A549 (cell line): ENCODE data around the gene POLH. TPM values are rescaled to one million over a fixed set of nuclear protein-coding genes. Genes with fewer than 3 reads are reported as not detected.

Source experiments
- ATAC-seq, 2 experiments: fragments of 200-7000 bp in 1 of 2; fragments of >200 bp in 1 of 2; cut with Nextera tagmentation in 1 of 2; cut with Tn5 transposase in 1 of 2; 3 replicates each; pipeline versions ENCODE4 v1.8.0 to v1.9.1; 2018 to 2020; ENCODE audit warnings: mild to moderate bottlenecking in 1 of 2, moderate library complexity in 1 of 2
- CTCF ChIA-PET: fragments of 300-600 bp; sonication (Branson Sonifier 250); formaldehyde crosslinking; extraction: SDS; loops from one replicate; lab custom pipeline; 2021; ENCODE audit warnings: antibody characterized with exemption, inconsistent platforms; lab: Yijun Ruan, JAX
- POLR2A ChIA-PET: fragments of 350-600 bp; formaldehyde crosslinking; extraction: SDS; loops from one replicate; lab custom pipeline; 2021; ENCODE audit warnings: antibody characterized with exemption, inconsistent platforms; lab: Yijun Ruan, JAX
- DNase-seq, 2 experiments: peaks; one replicate each; pipeline versions ENCODE4 v3.0.0 to v3.0.0-alpha.2; 2011 to 2016; ENCODE audit warnings: low read depth in 1 of 2, low spot score in 1 of 2
- FAIRE-seq: peaks from 2 replicates; lab custom pipeline; 2011; peaks lifted over from hg19 to GRCh38; lab: Jason Lieb, UNC
- H3K27ac ChIP-seq, 2 experiments: fragments of >200 bp; sonication (Bioruptor Twin); formaldehyde crosslinking; 3 replicates each; pipeline ENCODE4 v1.5.1; 2016 to 2017
- H3K4me1 ChIP-seq: fragments of >200 bp; sonication (Bioruptor Twin); formaldehyde crosslinking; 3 replicates; pipeline ENCODE4 v1.6.1; 2016
- H3K4me2 ChIP-seq: fragments of >200 bp; sonication (Bioruptor Twin); formaldehyde crosslinking; 3 replicates; pipeline ENCODE4 v1.6.1; 2016
- H3K4me3 ChIP-seq: fragments of >200 bp; sonication (Bioruptor Twin); formaldehyde crosslinking; 3 replicates; pipeline ENCODE4 v1.5.1; 2016
- H3K9me3 ChIP-seq: fragments of >200 bp; sonication (Bioruptor Twin); formaldehyde crosslinking; 3 replicates; pipeline ENCODE4 v1.6.1; 2016
- CBX2 ChIP-seq: fragments of 200-600 bp; sonication (generic); IDR thresholded peaks from 2 replicates; pipeline ENCODE4 v1.6.1; 2016; ENCODE audit warnings: low read depth, mild to moderate bottlenecking, borderline replicate concordance
- CHD4 ChIP-seq: fragments of 200-600 bp; sonication (generic); IDR thresholded peaks from 2 replicates; pipeline ENCODE4 v1.6.1; 2016; ENCODE audit warnings: antibody characterized with exemption, mild to moderate bottlenecking, borderline replicate concordance
- EP300 ChIP-seq, 2 experiments: fragments of >200 bp; sonication (Bioruptor Twin); formaldehyde crosslinking; IDR thresholded peaks; 2 replicates in 1 of 2; 3 replicates in 1 of 2; pipeline ENCODE4 v1.6.1; 2016 to 2017
- ESRRA ChIP-seq: fragments of 150-350 bp; IDR thresholded peaks from 2 replicates; pipeline ENCODE4 v1.6.1; 2014; ENCODE audit warnings: mild to moderate bottlenecking, low read length, borderline replicate concordance
- FOSL2 ChIP-seq, 2 experiments: fragments of 450-650 bp in 1 of 2; fragments of >200 bp in 1 of 2; sonication (Bioruptor Twin) in 1 of 2; formaldehyde crosslinking; IDR thresholded peaks; 2 replicates each; pipeline versions ENCODE4 v1.5.0 to v1.6.1; 2016 to 2020; ENCODE audit warnings: mild to moderate bottlenecking in 1 of 2, moderate library complexity in 1 of 2
- HDAC2 ChIP-seq: fragments of 200-600 bp; sonication (generic); IDR thresholded peaks from 2 replicates; pipeline ENCODE4 v1.6.1; 2016
- HES2 ChIP-seq: fragments of >200 bp; sonication (Bioruptor Twin); formaldehyde crosslinking; IDR thresholded peaks from 2 replicates; pipeline ENCODE4 v1.6.1; 2016
- HOXB13 ChIP-seq: fragments of 250-450 bp; sonication (Bioruptor Pico); IDR thresholded peaks from 2 replicates; pipeline ENCODE4 v1.5.0; 2020; ENCODE audit warnings: low read depth, mild to moderate bottlenecking, moderate library complexity
- HOXB5 ChIP-seq: fragments of 250-450 bp; sonication (Bioruptor Pico); IDR thresholded peaks from 2 replicates; pipeline ENCODE4 v1.5.0; 2020; ENCODE audit warnings: mild to moderate bottlenecking, moderate library complexity
- JUN ChIP-seq, 2 experiments: fragments of >200 bp; sonication (Bioruptor Twin); formaldehyde crosslinking; IDR thresholded peaks; 2 replicates in 1 of 2; 3 replicates in 1 of 2; pipeline ENCODE4 v1.6.1; 2016 to 2017
- MAX ChIP-seq: IDR thresholded peaks from 2 replicates; pipeline ENCODE4 v1.6.1; 2012
- NPAS2 ChIP-seq: fragments of 250-450 bp; sonication (Bioruptor Pico); IDR thresholded peaks from 2 replicates; pipeline ENCODE4 v1.8.0; 2022; ENCODE audit warnings: mild to moderate bottlenecking, moderate library complexity, borderline replicate concordance
- NR3C1 ChIP-seq: fragments of >200 bp; sonication (Bioruptor Twin); formaldehyde crosslinking; IDR thresholded peaks from 3 replicates; pipeline ENCODE4 v1.6.1; 2017
- POLR2AphosphoS2 ChIP-seq: conservative IDR thresholded peaks from 2 replicates; pipeline ENCODE4 v1.6.1; 2012; ENCODE audit warnings: low read length, improper control_type of control experiment, inconsistent platforms
- RAD21 ChIP-seq, 2 experiments: fragments of >200 bp in 1 of 2; sonication (Bioruptor Twin) in 1 of 2; formaldehyde crosslinking in 1 of 2; IDR thresholded peaks in 1 of 2; conservative IDR thresholded peaks in 1 of 2; 2 replicates in 1 of 2; 3 replicates in 1 of 2; pipeline ENCODE4 v1.6.1; 2012 to 2018; ENCODE audit warnings: inconsistent platforms in 1 of 2
- RCOR1 ChIP-seq: fragments of 150-350 bp; IDR thresholded peaks from 2 replicates; pipeline ENCODE4 v1.6.1; 2014; ENCODE audit warnings: antibody characterized with exemption, low read length, low read depth
- RFX5 ChIP-seq: fragments of 450-650 bp; IDR thresholded peaks from 2 replicates; pipeline ENCODE4 v1.7.1; 2014; ENCODE audit warnings: antibody characterized with exemption, mild to moderate bottlenecking, moderate library complexity
- SREBF2 ChIP-seq: fragments of 450-650 bp; IDR thresholded peaks from 2 replicates; pipeline ENCODE4 v1.6.1; 2014; ENCODE audit warnings: mild to moderate bottlenecking, moderate library complexity
- ZSCAN20 ChIP-seq: fragments of 250-450 bp; sonication (Bioruptor Pico); IDR thresholded peaks from 2 replicates; pipeline ENCODE4 v1.8.0; 2022; ENCODE audit warnings: mild to moderate bottlenecking, moderate library complexity
- WGBS: methylation state at CpG from one replicate; pipeline ENCODE4 v1.1.6; 2017; ENCODE audit errors: missing lambda C conversion rate; 5-methylcytosine and 5-hydroxymethylcytosine counted together
- polyA plus RNA-seq, 4 experiments: library from polyadenylated mRNA; depleted of rRNA in 3 of 4; stranded (reverse); fragments of >200 nt; fragmentation: RNase III in 1 of 4; extraction: RNeasy Plus Mini Kit Qiagen cat#74134 plus additional on column Dnase treatment in 1 of 4; gene quantifications; 2 replicates in 3 of 4; 3 replicates in 1 of 4; pipeline ENCODE4 v1.2.3, GENCODE V29; 2011 to 2017
- TF ChIP-seq, protein P1 (sequence below): fragments of 150-350 bp; IDR thresholded peaks from 2 replicates; pipeline ENCODE4 v1.6.1; 2014; ENCODE audit warnings: low read depth, mild to moderate bottlenecking, low read length
- TF ChIP-seq, protein P2 (sequence below): fragments of >200 bp; sonication (Bioruptor Twin); formaldehyde crosslinking; IDR thresholded peaks from 3 replicates; pipeline ENCODE4 v1.5.1; 2016
- TF ChIP-seq, protein P3 (sequence below): fragments of >200 bp; sonication (Bioruptor Twin); formaldehyde crosslinking; IDR thresholded peaks from 3 replicates; pipeline ENCODE4 v1.6.1; 2016
- TF ChIP-seq, protein P4 (sequence below): fragments of 450-650 bp; IDR thresholded peaks from 2 replicates; pipeline ENCODE4 v1.6.1; 2014; ENCODE audit warnings: antibody characterized with exemption

The POLH gene
- polyA plus RNA-seq, 2 of the 4 experiments (the other 2 are of a cell fraction): 7.0 to 14.4 TPM

DNA sequence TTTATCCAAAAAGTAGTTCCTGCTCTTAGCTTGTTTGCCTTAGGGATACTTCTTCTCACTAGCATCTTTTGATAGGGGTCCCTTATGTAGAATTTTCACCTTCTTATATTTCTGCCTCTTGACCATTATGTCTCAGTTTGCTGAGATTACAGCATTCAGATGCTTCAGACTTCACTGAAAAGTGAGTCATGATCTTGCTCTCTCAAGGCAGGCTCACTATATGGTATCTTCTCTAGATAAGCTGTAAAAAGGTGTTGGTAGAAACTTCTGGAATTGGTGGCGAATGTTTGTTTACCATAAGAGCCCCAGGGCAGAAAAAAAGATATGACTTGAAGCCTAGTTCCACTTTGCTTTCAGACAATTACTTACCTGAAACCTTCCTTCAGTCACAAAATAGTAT lies 33.4 kb downstream of the POLH start:
- no peak for ATAC-seq
- Histone ChIP-seq H3K27ac (no peak overlapping the region), H3K9me3 (no peaks in the 10 kb centered on the region), H3K4me1 (no peaks in the 10 kb centered on the region; the same call in 2 of the 3 replicates), H3K4me3 (no peak overlapping the region), H3K4me2 (no peak overlapping the region)
- FAIRE-seq: no peak
- ChIA-PET POLR2A (no interaction called here), CTCF (interaction anchor here (0.9 to 5.6 kb wide), 7 partner anchors 11 to 470 kb away, joined by 3 to 45 read pairs (median 7); partner anchors contain the start of gene GTPBP2)
- DNase-seq: no peak
- WGBS: 96% methylated on average over 1 of the region's 1 CpG
- TF ChIP-seq CHD4: no peak
- TF ChIP-seq ZSCAN20 (CRISPR knock-in tag): no peak
- TF ChIP-seq, protein P1, sequence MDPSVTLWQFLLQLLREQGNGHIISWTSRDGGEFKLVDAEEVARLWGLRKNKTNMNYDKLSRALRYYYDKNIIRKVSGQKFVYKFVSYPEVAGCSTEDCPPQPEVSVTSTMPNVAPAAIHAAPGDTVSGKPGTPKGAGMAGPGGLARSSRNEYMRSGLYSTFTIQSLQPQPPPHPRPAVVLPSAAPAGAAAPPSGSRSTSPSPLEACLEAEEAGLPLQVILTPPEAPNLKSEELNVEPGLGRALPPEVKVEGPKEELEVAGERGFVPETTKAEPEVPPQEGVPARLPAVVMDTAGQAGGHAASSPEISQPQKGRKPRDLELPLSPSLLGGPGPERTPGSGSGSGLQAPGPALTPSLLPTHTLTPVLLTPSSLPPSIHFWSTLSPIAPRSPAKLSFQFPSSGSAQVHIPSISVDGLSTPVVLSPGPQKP: no peak
- TF ChIP-seq JUN (IDR thresholded peaks at IDR 0.05): no peak
- no peak for TF ChIP-seq HDAC2
- no peak for TF ChIP-seq HOXB5 (CRISPR knock-in tag)
- TF ChIP-seq ESRRA: no peak
- TF ChIP-seq CBX2: no peak
- TF ChIP-seq, protein P2, sequence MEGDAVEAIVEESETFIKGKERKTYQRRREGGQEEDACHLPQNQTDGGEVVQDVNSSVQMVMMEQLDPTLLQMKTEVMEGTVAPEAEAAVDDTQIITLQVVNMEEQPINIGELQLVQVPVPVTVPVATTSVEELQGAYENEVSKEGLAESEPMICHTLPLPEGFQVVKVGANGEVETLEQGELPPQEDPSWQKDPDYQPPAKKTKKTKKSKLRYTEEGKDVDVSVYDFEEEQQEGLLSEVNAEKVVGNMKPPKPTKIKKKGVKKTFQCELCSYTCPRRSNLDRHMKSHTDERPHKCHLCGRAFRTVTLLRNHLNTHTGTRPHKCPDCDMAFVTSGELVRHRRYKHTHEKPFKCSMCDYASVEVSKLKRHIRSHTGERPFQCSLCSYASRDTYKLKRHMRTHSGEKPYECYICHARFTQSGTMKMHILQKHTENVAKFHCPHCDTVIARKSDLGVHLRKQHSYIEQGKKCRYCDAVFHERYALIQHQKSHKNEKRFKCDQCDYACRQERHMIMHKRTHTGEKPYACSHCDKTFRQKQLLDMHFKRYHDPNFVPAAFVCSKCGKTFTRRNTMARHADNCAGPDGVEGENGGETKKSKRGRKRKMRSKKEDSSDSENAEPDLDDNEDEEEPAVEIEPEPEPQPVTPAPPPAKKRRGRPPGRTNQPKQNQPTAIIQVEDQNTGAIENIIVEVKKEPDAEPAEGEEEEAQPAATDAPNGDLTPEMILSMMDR: no peak

GRCh38 chr6:43610431-43610830 lies 34.4 kb downstream of the POLH start:
- CTCF ChIA-PET: interaction anchor here (1.7 kb wide), 1 partner anchor 465 kb away, joined by 4 read pairs; no protein-coding TSS in a partner anchor
- no peaks in the 10 kb centered on the region for H3K4me1 ChIP-seq
- TF ChIP-seq HOXB5 (CRISPR knock-in tag): no peak
- TF ChIP-seq NPAS2: no peak
- no peak for TF ChIP-seq HOXB13 (CRISPR knock-in tag)
- no peak for TF ChIP-seq NR3C1
- no peak for TF ChIP-seq POLR2AphosphoS2
- TF ChIP-seq, protein P1: no peak
- TF ChIP-seq, protein P3, sequence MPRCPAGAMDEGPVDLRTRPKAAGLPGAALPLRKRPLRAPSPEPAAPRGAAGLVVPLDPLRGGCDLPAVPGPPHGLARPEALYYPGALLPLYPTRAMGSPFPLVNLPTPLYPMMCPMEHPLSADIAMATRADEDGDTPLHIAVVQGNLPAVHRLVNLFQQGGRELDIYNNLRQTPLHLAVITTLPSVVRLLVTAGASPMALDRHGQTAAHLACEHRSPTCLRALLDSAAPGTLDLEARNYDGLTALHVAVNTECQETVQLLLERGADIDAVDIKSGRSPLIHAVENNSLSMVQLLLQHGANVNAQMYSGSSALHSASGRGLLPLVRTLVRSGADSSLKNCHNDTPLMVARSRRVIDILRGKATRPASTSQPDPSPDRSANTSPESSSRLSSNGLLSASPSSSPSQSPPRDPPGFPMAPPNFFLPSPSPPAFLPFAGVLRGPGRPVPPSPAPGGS: no peak
- no peak for TF ChIP-seq RAD21 (conservative IDR thresholded peaks at IDR 0.05 in 1 of 2, IDR thresholded peaks at IDR 0.05 in 1 of 2)
- no peak for TF ChIP-seq FOSL2 (IDR thresholded peaks at IDR 0.05)
- no peak for TF ChIP-seq FOSL2 (CRISPR knock-in tag; IDR thresholded peaks at IDR 0.05)
- TF ChIP-seq, protein P4, sequence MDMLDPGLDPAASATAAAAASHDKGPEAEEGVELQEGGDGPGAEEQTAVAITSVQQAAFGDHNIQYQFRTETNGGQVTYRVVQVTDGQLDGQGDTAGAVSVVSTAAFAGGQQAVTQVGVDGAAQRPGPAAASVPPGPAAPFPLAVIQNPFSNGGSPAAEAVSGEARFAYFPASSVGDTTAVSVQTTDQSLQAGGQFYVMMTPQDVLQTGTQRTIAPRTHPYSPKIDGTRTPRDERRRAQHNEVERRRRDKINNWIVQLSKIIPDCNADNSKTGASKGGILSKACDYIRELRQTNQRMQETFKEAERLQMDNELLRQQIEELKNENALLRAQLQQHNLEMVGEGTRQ: no peak
- TF ChIP-seq JUN (IDR thresholded peaks at IDR 0.05): no peak
- no peak for TF ChIP-seq EP300 (IDR thresholded peaks at IDR 0.05)
- no peak for TF ChIP-seq RCOR1
- no peak for TF ChIP-seq MAX
- no peak for TF ChIP-seq ZSCAN20 (CRISPR knock-in tag)
- TF ChIP-seq SREBF2: no peak
- no peak for TF ChIP-seq RFX5
- TF ChIP-seq HES2: no peak
- TF ChIP-seq, all 56 proteins: peak for 0
- Histone ChIP-seq H3K4me3 (no peak overlapping the region), H3K27ac (no peak overlapping the region), H3K9me3 (no peaks in the 10 kb centered on the region), H3K4me2 (no peak overlapping the region)
- 96% methylated on average over 5 of the region's 5 CpGs for WGBS
- POLR2A ChIA-PET: no interaction called here
- ATAC-seq: no peak
- FAIRE-seq: no peak
- no peak for DNase-seq
